GM19193 (cell line): ENCODE data around the gene SERPINA6.

Experiments used
- POLR2A ChIP-seq: IDR thresholded peaks from 4 replicates; pipeline ENCODE4 v1.6.1; 2011; ENCODE audit not compliant: insufficient read depth, insufficient read length; ENCODE audit errors: extremely low read depth

Gene SERPINA6

DNA sequence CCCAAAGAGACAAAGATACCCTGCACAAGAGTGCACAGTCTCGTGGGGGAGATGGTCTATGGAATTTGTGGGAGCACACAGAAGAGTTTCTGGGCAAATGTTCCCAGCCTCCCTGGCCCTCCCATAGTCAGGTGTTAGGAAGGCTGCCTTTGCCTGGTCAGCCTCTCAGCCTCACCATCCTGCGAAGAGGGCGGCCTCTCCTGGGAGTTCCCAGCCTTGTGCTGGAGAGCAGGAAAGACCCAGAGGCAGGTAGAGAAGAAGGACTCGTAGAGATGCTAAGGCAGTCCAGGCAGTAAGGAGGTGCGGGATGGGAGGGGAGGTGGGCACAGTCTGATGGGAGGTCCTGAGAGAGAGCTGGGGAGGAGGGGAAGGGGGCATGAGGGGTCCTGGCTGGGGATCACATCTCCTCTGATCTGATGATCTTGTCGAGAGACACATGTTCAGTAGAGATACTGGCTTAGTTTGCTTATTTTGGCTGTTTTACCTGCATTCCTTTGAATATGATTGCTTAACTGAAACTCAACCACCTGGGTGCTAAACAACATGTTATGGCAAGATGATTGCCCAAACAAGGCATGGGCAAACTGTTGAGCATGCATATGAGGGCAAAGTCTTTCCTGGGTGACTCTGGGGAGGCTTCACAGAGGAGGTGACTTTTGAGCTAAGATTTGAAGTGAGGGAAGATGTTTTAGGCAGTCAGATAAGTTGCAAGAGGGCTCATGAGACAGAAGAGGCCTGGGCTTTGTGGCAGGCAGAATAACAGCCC is 10.5 kb downstream of the SERPINA6 start:
- no peak for TF ChIP-seq POLR2A

- no peak for TF ChIP-seq POLR2A
Measured at GRCh38 chr14:94310248-94310647, 12.9 kb downstream of the SERPINA6 start.

- no peak for TF ChIP-seq POLR2A
Measured at GRCh38 chr14:94309721-94310120, 13.4 kb downstream of the SERPINA6 start.

DNA sequence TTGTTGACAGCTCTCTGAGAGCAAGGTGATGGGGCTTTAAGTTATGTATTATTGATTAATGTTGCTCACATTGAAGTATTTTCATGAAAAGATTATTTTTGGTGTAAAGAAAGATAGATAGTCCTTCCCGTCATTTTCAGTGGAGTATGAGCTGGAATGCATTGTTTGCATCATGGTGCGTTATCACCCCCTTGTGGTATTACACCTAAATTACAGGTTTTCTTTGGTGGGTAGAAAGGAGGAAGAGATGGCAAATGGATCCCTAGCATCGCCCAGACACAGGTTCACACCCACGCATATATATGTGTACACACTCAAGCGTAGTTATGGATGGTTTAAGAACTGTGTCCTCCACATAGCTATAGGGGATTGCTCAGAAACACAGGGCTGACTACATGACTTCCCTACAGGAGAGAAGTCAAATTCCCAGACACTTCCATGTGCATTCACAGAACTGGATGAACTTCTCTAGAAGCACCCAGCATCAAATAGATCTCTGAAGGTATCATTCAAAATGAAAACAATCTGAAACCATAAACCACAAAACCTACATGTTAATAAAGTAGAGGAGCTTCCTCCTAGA is 15.6 kb downstream of the SERPINA6 start:
- TF ChIP-seq POLR2A: no peak

DNA sequence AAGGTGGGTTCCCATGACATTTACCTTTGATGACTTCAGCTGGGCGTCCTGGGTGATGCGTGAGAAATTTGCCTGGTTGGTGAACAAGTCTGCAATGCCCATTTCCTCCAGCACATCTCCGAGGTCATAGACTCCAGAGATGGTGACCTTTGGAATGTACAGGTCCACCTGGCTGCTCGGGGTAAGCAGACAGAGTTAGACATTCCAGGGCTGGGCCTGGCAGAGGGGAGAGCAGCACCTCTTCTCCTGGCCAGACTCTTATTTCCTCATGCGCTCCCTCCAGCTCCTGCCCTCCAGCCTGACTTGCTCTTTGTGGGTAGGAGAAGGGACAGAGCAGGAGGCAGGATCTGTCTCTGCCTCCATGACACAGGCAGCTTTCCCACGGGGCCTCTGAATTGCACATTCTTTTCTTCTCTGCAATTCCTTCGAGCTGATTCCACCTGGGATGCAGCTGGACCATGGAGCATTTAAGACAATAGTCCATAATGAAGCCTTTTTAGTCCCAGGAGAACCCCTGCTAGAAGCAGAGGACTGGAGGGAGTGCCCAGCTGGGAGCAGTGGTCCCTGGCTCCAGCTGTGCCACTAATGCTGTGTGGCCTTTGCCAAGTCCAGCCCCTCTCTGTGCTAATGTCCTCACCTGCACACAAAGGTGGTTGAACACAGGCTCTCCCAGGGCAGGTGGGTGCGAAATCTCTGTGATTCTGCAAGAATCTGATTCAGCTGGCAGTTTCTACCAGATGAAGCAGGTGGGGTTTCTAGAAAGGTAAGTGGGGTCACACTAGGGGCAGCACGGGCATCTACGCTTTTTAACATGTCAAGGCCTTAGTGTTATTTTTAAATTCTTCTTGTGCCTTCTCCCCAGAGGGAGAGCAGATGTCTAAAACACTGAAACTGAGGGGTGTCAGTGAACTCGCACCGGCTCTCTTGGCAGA is 16.8 kb downstream of the SERPINA6 start:
- TF ChIP-seq POLR2A: no peak

DNA sequence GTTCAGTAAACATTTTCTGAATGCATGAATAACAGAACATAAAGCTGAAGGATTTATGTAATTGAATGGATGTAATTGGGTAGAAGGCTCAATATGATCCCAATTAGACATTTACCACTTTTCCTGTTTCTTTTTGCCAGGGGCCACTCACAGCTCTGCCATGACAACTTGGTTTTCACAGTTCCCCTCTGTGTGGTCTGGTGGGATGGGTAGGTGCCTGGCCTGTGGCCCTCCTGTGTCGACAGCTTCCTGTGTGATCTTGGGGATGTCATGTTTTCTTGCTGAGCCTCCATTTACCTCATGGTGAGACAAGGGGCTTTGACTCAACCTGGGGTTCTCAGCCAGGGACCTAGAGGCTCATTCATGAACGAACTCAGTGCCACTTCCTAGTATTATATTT is 17.5 kb downstream of the SERPINA6 start:
- no peak for TF ChIP-seq POLR2A

DNA sequence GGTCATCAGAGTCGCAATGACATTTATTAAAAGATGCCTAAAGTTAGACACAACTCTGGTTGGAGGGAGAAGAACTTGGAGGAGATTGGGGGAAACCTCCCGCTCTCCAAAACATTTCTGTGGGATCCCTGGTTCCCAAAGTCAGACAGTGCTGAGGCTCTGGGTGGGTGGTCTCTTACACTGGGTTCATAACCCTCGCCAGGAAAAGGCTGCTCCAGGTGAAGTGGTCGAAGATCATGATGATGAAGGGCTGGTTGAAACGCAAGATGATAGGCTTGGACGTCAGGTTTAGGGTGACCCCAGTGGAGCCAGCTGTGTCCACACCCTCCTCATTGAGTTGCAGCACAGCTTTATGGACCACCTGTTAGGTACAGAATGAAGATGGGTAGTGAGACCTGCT is 18.9 kb downstream of the SERPINA6 start:
- no peak for TF ChIP-seq POLR2A

DNA sequence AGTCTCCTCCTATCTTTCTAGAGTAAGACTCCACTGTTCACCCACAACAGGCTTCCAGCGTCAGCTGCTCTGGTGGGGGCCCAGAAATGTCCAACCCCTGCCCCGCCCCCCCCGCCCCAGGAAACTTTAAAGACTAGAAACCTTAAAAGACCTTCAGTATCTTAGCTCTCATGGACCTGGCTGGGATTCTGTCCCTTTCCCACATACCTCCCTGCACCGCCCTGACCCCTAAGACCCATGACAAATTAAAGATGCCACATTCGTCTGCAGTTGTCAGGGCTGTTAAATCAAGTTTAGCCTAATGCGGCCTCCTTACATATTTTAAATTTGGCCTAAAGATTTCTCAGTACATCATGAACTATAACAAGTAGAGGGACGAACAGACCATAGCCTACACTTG is 20.0 kb downstream of the SERPINA6 start:
- no peak for TF ChIP-seq POLR2A

GRCh38 chr14:94298130-94298529 is 25.0 kb downstream of the SERPINA6 start:
- no peak for TF ChIP-seq POLR2A

DNA sequence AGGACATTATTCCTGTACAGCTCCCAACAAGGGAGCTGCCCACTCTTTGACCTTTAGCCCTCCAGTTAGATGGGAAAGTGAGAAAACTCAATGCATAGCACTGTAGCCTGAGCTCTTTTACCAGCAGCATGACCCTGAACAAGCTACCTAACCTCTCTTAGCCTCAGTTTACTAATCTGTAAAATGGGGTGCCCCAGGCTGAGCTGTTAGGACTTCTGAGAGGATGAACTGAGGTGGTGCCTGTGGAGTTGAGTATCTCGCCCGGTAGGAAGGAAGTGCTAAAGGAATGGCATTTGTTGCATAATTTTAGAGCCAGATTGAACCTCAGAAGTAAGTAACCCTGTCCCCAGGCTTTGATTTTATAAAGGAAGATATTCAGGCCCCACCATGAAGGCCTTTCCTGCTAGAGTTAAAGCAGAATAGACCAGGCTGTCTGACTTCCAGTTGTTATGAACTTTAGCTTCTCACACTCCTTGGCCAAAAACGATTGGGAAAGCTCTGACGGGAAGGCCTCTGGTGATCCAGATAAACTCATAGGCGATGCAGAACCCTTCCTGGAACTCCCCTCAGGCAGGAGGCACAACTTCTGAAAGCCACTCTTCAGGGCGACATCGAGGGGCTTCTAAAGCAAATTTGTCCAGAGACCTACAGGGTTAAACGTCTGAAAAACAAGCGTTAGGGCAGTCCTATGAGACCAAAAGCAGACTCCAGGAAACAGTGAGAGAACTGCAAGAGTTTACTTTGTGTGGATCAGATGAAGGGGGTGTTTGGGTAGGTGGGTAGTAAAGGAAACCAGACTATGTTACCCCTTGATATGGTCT is 27.6 kb downstream of the SERPINA6 start:
- no peak for TF ChIP-seq POLR2A

- TF ChIP-seq POLR2A: no peak
Measured at GRCh38 chr14:94293578-94293924, 29.6 kb downstream of the SERPINA6 start.

DNA sequence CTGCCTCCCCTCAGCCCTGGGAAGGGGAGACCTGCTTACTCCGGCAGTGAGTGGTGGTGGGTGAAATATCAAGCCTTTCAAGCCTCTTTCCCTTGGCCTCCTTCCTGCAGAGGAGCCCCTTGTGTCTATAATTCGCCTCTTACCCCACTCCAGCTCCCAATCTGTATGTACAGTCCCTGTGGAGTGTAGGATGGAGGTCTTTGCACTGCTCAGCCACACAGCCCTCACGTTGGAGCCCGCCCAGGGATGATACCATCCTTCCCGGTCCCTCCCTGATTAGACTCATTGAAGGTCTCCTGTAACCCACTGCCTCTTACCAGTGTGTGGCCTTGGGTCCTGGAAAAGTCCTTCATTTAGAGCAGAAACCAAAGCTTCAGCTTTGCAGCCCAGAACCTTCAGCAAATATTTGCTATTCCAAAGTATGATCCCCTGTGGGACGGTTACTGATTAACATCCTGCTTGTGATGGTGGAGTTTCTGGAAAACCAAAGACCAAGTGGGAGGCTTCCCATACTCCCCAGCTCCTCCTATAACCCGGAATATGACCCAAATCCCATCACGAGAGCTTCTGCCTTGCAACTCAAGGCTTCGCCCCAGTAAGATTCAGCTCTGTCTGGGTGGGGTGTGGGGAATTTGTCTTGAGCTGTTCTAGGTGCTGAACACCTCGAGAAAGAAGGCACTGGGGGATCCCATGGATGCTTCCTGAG is 30.1 kb downstream of the SERPINA6 start, which contains the start of gene SERPINA10:
TSS of gene SERPINA10 (minus strand) at position 397 of the 706 bp plus-strand sequence. CDS start 2,675 bp downstream, outside the sequence.
- no peak for TF ChIP-seq POLR2A

DNA sequence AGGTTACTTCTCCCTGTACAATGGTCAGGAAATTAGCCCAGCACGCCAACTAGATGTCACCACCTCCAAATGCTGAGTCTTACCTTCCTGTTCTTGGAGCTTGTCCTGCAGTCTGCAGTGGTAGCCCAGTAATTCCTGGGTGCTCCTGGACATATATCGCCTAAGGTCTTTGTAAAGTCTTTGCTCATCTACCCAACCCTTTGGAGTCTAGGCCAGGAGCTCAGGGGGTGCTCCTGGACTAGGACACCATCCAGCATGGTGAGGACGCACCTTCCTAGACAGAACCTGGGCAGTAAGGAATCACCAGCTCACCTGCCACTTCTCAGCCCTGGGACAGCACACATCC is 30.6 kb downstream of the SERPINA6 start:
- TF ChIP-seq POLR2A: no peak

DNA sequence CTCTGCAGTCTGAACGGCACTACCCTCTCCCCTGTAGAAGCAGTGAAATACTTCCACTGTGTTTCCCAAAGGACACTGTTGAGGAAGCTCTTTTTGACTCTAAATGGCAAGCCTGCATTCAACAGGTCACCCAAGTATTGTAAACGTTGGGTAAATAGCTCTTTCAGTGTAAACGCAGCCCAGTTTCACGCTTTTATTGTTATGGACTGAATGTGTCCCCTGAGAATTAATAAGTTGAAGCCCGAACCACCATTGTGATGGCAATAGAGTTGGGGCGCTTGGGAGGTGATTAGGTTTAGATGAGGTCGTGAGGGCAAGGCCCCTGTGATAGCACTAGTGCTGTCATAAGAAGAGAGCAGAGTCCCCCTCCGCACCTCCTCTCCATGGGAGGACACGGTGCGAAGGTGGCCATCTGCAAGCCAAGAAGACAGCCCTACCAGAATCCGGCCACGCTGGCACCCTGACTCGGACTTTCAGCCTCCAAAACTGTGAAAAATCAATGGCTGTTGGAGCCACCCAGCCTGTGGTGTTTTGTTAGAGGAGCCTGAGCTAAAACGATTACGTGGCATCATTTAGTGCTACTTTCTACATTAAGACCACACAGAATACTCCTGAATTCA is 31.1 kb downstream of the SERPINA6 start:
- no peak for TF ChIP-seq POLR2A
